PC-3 (cell line): ENCODE results near the gene TAF4. TPM values are rescaled to one million over a fixed set of nuclear protein-coding genes. Genes with fewer than 3 reads are reported as not detected.

Source experiments
- ATAC-seq: fragments of 200-7000 bp; cut with Tn5 transposase; 2 replicates; pipeline ENCODE4 v1.9.1; 2020; ENCODE audit warnings: mild to moderate bottlenecking, moderate library complexity
- BruUV-seq: library from RNA; stranded (reverse); fragments of 400-500 nt; replicated peaks from 2 replicates; lab custom pipeline; 2021; lab: Mats Ljungman, UMichigan
- CTCF ChIA-PET: fragments of 300-600 bp; sonication (Branson Sonifier 250); formaldehyde crosslinking; loops from one replicate; lab custom pipeline; 2022; ENCODE audit warnings: antibody characterized with exemption; lab: Charles Lee
- POLR2A ChIA-PET: fragments of 300-600 bp; sonication (Branson Sonifier 250); formaldehyde crosslinking; loops from one replicate; lab custom pipeline; 2022; ENCODE audit warnings: antibody characterized with exemption; ENCODE audit not compliant: unreplicated experiment; lab: Charles Lee
- DNase-seq: peaks from one replicate; pipeline ENCODE4 v3.0.0-alpha.2; 2015
- H2AFZ ChIP-seq: fragments of 300-600 bp; sonication (generic); 2 replicates; pipeline ENCODE4 v1.6.0; 2016; ENCODE audit warnings: antibody characterized with exemption, low read length
- H3F3A ChIP-seq: fragments of 300-600 bp; sonication (generic); one replicate; pipeline ENCODE4 v1.6.0; 2017; ENCODE audit warnings: antibody characterized with exemption, low read length, control low read depth, mild to moderate bottlenecking; ENCODE audit not compliant: unreplicated experiment
- H3K27ac ChIP-seq: fragments of 300-600 bp; sonication (generic); 2 replicates; pipeline ENCODE4 v1.5.1; 2016; ENCODE audit warnings: mild to moderate bottlenecking, low read length
- H3K27me3 ChIP-seq: fragments of 300-600 bp; sonication (generic); 2 replicates; pipeline ENCODE4 v1.6.1; 2016; ENCODE audit warnings: low read length, mixed read lengths
- H3K36me3 ChIP-seq: fragments of 300-600 bp; sonication (generic); 2 replicates; pipeline ENCODE4 v1.6.1; 2016; ENCODE audit warnings: low read depth, mixed run types, low read length, mixed read lengths
- H3K4me1 ChIP-seq: fragments of 300-600 bp; sonication (generic); 2 replicates; pipeline ENCODE4 v1.5.1; 2016; ENCODE audit warnings: low read length; ENCODE audit not compliant: insufficient read depth
- H3K4me2 ChIP-seq: fragments of 300-600 bp; sonication (generic); 2 replicates; pipeline ENCODE4 v1.6.0; 2016; ENCODE audit warnings: low read length
- H3K4me3 ChIP-seq: fragments of 300-600 bp; sonication (generic); 2 replicates; pipeline ENCODE4 v1.5.1; 2016; ENCODE audit warnings: mild to moderate bottlenecking, low read length, mixed read lengths
- H3K79me2 ChIP-seq: fragments of 300-600 bp; sonication (generic); 2 replicates; pipeline ENCODE4 v1.6.1; 2017; ENCODE audit warnings: low read length, mixed read lengths
- H3K9ac ChIP-seq: fragments of 300-600 bp; sonication (generic); 2 replicates; pipeline ENCODE4 v1.6.0; 2016; ENCODE audit warnings: mild to moderate bottlenecking, low read length
- H3K9me2 ChIP-seq: fragments of 300-600 bp; sonication (generic); replicated peaks from 2 replicates; pipeline ENCODE4 v1.6.1; 2016; ENCODE audit warnings: mixed run types, low read length, mixed read lengths
- H3K9me3 ChIP-seq: fragments of 300-600 bp; sonication (generic); 2 replicates; pipeline ENCODE4 v1.6.1; 2016; ENCODE audit warnings: low read length, mixed read lengths
- H4K20me1 ChIP-seq: fragments of 300-600 bp; sonication (generic); 2 replicates; pipeline ENCODE4 v1.6.1; 2016; ENCODE audit warnings: low read length, mixed read lengths
- CTCF ChIP-seq: fragments of 300-600 bp; sonication (generic); conservative IDR thresholded peaks from 2 replicates; pipeline ENCODE4 v1.5.1; 2017; ENCODE audit warnings: antibody characterized with exemption, low read depth, mild to moderate bottlenecking, low read length
- EZH2 ChIP-seq: fragments of 300-600 bp; sonication (generic); IDR thresholded peaks from one replicate; pipeline ENCODE4 v1.6.1; 2017; ENCODE audit warnings: antibody characterized with exemption, mild to moderate bottlenecking, low read length; ENCODE audit not compliant: unreplicated experiment
- EZH2phosphoT487 ChIP-seq: fragments of 300-600 bp; sonication (generic); IDR thresholded peaks from 2 replicates; pipeline ENCODE4 v1.6.1; 2018; ENCODE audit warnings: mild to moderate bottlenecking, antibody characterized with exemption, low read length, borderline replicate concordance
- intact Hi-C: fragments of 100-400 bp; cut with micrococcal nuclease; formaldehyde crosslinking; loops from 2 replicates; pipeline ENCODE4 v1.9.0; 2023
- total RNA-seq: library from RNA; depleted of rRNA; stranded (reverse); fragments of >200 nt; gene quantifications from 2 replicates; pipeline ENCODE4 v1.2.3, GENCODE V29; 2014

Gene TAF4
- total RNA-seq, 1 experiment from 2014 or later = 9.6 TPM

GRCh38 chr20:61955668-61956395 is 109.8 kb downstream of the TAF4 start:
- H3K27ac ChIP-seq = no peak overlapping the region
- TF ChIP-seq EZH2 = no peak
- TF ChIP-seq EZH2phosphoT487 = no peak
- no peak for TF ChIP-seq CTCF
- ATAC-seq (no peak), DNase-seq (no peak)
- H3F3A ChIP-seq = no peaks in the 10 kb centered on the region
- POLR2A ChIA-PET = no interaction called here
- CTCF ChIA-PET = no interaction called here
- no peaks in the 10 kb centered on the region for H3K9me3 ChIP-seq
- no peaks in the 10 kb centered on the region for H3K4me1 ChIP-seq
- no peaks in the 10 kb centered on the region for H3K79me2 ChIP-seq
- H3K9ac ChIP-seq = no peak overlapping the region
- H3K4me3 ChIP-seq = no peak overlapping the region
- intact Hi-C loops = no loop called here
- H3K9me2 ChIP-seq = no peaks in the 10 kb centered on the region
- H3K4me2 ChIP-seq = no peak overlapping the region
- H2AFZ ChIP-seq = no peak overlapping the region
- no peaks in the 10 kb centered on the region for H4K20me1 ChIP-seq
- H3K36me3 ChIP-seq = no peaks in the 10 kb centered on the region
- H3K27me3 ChIP-seq = peaks cover 28% of the 10 kb centered on the region
- no TSS peak for BruUV-seq

- Histone ChIP-seq H3K27me3 (peaks cover 28% of the 10 kb centered on the region), H2AFZ (no peak overlapping the region), H3K9me3 (no peaks in the 10 kb centered on the region), H3K36me3 (no peaks in the 10 kb centered on the region), H3K27ac (no peak overlapping the region), H3K4me1 (no peaks in the 10 kb centered on the region), H3F3A (no peaks in the 10 kb centered on the region), H3K4me2 (no peak overlapping the region), H3K9ac (no peak overlapping the region), H3K9me2 (no peaks in the 10 kb centered on the region), H3K79me2 (no peaks in the 10 kb centered on the region), H3K4me3 (no peak overlapping the region), H4K20me1 (no peaks in the 10 kb centered on the region)
- intact Hi-C loops = no loop called here
- DNase-seq = no peak
- POLR2A ChIA-PET = no interaction called here
- CTCF ChIA-PET = no interaction called here
- ATAC-seq = no peak
- BruUV-seq = no TSS peak
- TF ChIP-seq CTCF = no peak
- no peak for TF ChIP-seq EZH2
- TF ChIP-seq EZH2phosphoT487 = no peak
Observed at GRCh38 chr20:61954276-61955021, 111.2 kb downstream of the TAF4 start.
